A549 (cell line): ENCODE data around the gene ELFN1.

Source experiments
- CTCF ChIP-seq: fragments of >200 bp; sonication (Bioruptor Twin); formaldehyde crosslinking; IDR thresholded peaks from 3 replicates; pipeline ENCODE4 v1.5.1; 2016
- EP300 ChIP-seq, 2 experiments: fragments of >200 bp; sonication (Bioruptor Twin); formaldehyde crosslinking; IDR thresholded peaks; 2 replicates in 1 of 2; 3 replicates in 1 of 2; pipeline ENCODE4 v1.6.1; 2016 to 2017
- POLR2A ChIP-seq: IDR thresholded peaks from 2 replicates; pipeline ENCODE4 v1.6.1; 2012; ENCODE audit warnings: mild to moderate bottlenecking, low read length
- RCOR1 ChIP-seq: fragments of 150-350 bp; IDR thresholded peaks from 2 replicates; pipeline ENCODE4 v1.6.1; 2014; ENCODE audit warnings: antibody characterized with exemption, low read length, low read depth
- TF ChIP-seq, protein P1 (sequence below): IDR thresholded peaks from 2 replicates; pipeline ENCODE4 v1.6.1; 2012
- TF ChIP-seq, protein P2 (sequence below): fragments of 200-600 bp; sonication (generic); IDR thresholded peaks from 2 replicates; pipeline ENCODE4 v1.6.1; 2016; ENCODE audit warnings: antibody characterized with exemption, mild to moderate bottlenecking, moderate library complexity

DNA sequence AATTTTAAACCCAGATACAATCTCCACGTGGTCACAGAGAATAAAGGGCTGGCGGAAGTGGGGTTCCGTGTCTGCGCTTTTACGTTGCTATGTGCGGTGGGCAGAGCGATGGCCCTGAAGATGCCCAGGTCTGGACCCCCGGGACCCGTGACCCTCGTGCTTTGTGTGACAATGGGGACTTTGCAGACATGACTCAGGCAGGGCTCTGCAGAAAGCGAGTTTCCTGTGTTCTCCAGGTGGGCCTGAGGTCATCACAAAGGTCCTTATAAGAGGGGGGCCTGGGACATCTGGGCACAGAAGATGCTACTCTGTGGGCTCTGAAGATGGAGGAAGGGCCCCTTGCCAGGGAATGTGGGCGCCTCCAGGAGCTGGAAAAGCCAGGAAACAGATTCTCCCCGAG is 95.3 kb downstream of the ELFN1 start:
- no peak for TF ChIP-seq CTCF
- TF ChIP-seq POLR2A: no peak
- no peak for TF ChIP-seq RCOR1
- no peak for TF ChIP-seq EP300 (IDR thresholded peaks at IDR 0.05)
- TF ChIP-seq, protein P1, sequence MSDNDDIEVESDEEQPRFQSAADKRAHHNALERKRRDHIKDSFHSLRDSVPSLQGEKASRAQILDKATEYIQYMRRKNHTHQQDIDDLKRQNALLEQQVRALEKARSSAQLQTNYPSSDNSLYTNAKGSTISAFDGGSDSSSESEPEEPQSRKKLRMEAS: no peak
- TF ChIP-seq, protein P2, sequence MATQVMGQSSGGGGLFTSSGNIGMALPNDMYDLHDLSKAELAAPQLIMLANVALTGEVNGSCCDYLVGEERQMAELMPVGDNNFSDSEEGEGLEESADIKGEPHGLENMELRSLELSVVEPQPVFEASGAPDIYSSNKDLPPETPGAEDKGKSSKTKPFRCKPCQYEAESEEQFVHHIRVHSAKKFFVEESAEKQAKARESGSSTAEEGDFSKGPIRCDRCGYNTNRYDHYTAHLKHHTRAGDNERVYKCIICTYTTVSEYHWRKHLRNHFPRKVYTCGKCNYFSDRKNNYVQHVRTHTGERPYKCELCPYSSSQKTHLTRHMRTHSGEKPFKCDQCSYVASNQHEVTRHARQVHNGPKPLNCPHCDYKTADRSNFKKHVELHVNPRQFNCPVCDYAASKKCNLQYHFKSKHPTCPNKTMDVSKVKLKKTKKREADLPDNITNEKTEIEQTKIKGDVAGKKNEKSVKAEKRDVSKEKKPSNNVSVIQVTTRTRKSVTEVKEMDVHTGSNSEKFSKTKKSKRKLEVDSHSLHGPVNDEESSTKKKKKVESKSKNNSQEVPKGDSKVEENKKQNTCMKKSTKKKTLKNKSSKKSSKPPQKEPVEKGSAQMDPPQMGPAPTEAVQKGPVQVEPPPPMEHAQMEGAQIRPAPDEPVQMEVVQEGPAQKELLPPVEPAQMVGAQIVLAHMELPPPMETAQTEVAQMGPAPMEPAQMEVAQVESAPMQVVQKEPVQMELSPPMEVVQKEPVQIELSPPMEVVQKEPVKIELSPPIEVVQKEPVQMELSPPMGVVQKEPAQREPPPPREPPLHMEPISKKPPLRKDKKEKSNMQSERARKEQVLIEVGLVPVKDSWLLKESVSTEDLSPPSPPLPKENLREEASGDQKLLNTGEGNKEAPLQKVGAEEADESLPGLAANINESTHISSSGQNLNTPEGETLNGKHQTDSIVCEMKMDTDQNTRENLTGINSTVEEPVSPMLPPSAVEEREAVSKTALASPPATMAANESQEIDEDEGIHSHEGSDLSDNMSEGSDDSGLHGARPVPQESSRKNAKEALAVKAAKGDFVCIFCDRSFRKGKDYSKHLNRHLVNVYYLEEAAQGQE: no peak
